Liver (tissue), 9 donors: ENCODE measurements around the gene GLI3. TPM values are rescaled to one million over a fixed set of nuclear protein-coding genes. Genes with fewer than 3 reads are reported as not detected.

ENCODE experiments used
- DNase-seq: peaks from one replicate; pipeline ENCODE4 v3.0.0-alpha.2; 2017; ENCODE audit warnings: low spot score
- H3K27ac ChIP-seq, 2 donors: one replicate each; pipeline ENCODE4 v1.7.0; 2013; ENCODE audit warnings: inconsistent platforms in 2 of 2, low read length in 2 of 2, control low read depth in 1 of 2, low read depth in 1 of 2, mild to moderate bottlenecking in 1 of 2
- H3K27me3 ChIP-seq, 4 donors: one replicate each; pipeline versions ENCODE4 v1.6.1 to v1.7.0; 2013; ENCODE audit warnings: low read length in 3 of 4, inconsistent platforms in 1 of 4, mild to moderate bottlenecking in 1 of 4, moderate library complexity in 1 of 4; ENCODE audit not compliant: control insufficient read depth in 4 of 4, insufficient read depth in 4 of 4
- H3K36me3 ChIP-seq, 4 donors: one replicate each; pipeline versions ENCODE4 v1.6.1 to v1.7.0; 2013; ENCODE audit warnings: low read length in 3 of 4, mild to moderate bottlenecking in 3 of 4, low read depth in 1 of 4, moderate library complexity in 1 of 4; ENCODE audit not compliant: control insufficient read depth in 4 of 4, insufficient read depth in 3 of 4
- H3K4me1 ChIP-seq, 4 donors: one replicate each; pipeline versions ENCODE4 v1.6.1 to v1.7.0; 2013; ENCODE audit warnings: low read length in 3 of 4, mild to moderate bottlenecking in 3 of 4, moderate library complexity in 1 of 4; ENCODE audit not compliant: control insufficient read depth in 4 of 4, insufficient read depth in 4 of 4
- H3K4me3 ChIP-seq, 3 donors: one replicate each; pipeline versions ENCODE4 v1.6.1 to v1.7.0; 2013; ENCODE audit warnings: low read length in 3 of 3, control low read depth in 1 of 3, low read depth in 1 of 3, mild to moderate bottlenecking in 1 of 3
- H3K9ac ChIP-seq, 2 donors: one replicate each; pipeline ENCODE4 v1.7.0; 2013; ENCODE audit warnings: low read length in 2 of 2, mild to moderate bottlenecking in 2 of 2, moderate library complexity in 2 of 2, control low read depth in 1 of 2, low read depth in 1 of 2
- H3K9me3 ChIP-seq, 4 donors: one replicate each; pipeline versions ENCODE4 v1.6.1 to v1.7.0; 2013; ENCODE audit warnings: low read length in 3 of 4; ENCODE audit not compliant: control insufficient read depth in 4 of 4
- EGR1 ChIP-seq, 2 donors: IDR thresholded peaks; 2 replicates each; pipeline ENCODE4 v1.6.1; 2016 to 2018; ENCODE audit warnings: antibody characterized with exemption in 2 of 2, low read depth in 2 of 2
- FOXA1 ChIP-seq: IDR thresholded peaks from 2 replicates; pipeline ENCODE4 v1.6.1; 2016; ENCODE audit warnings: antibody characterized with exemption
- FOXA2 ChIP-seq: IDR thresholded peaks from 2 replicates; pipeline ENCODE4 v1.6.1; 2016; ENCODE audit warnings: antibody characterized with exemption
- GABPA ChIP-seq, 2 donors: IDR thresholded peaks in 1 of 2; conservative IDR thresholded peaks in 1 of 2; 2 replicates each; pipeline ENCODE4 v1.6.1; 2016; ENCODE audit warnings: antibody characterized with exemption in 2 of 2, mild to moderate bottlenecking in 1 of 2, moderate library complexity in 1 of 2
- HNF4A ChIP-seq, 2 donors: conservative IDR thresholded peaks; 2 replicates each; pipeline ENCODE4 v1.6.1; 2016; ENCODE audit warnings: antibody characterized with exemption in 2 of 2, mild to moderate bottlenecking in 2 of 2
- HNF4G ChIP-seq: IDR thresholded peaks from 2 replicates; pipeline ENCODE4 v1.6.1; 2016; ENCODE audit warnings: antibody characterized with exemption
- JUND ChIP-seq, 2 donors: IDR thresholded peaks; 2 replicates each; pipeline ENCODE4 v1.6.1; 2016; ENCODE audit warnings: antibody characterized with exemption in 2 of 2
- NR2F2 ChIP-seq: IDR thresholded peaks from 2 replicates; pipeline ENCODE4 v1.6.1; 2016; ENCODE audit warnings: antibody characterized with exemption
- RAD21 ChIP-seq, 2 donors: IDR thresholded peaks; 2 replicates each; pipeline ENCODE4 v1.6.1; 2016; ENCODE audit warnings: antibody characterized with exemption in 2 of 2, mild to moderate bottlenecking in 2 of 2
- RXRA ChIP-seq, 2 donors: IDR thresholded peaks; 2 replicates each; pipeline ENCODE4 v1.6.1; 2017 to 2018; ENCODE audit warnings: antibody characterized with exemption in 2 of 2, mild to moderate bottlenecking in 1 of 2
- SP1 ChIP-seq: IDR thresholded peaks from 2 replicates; pipeline ENCODE4 v1.6.1; 2018; ENCODE audit warnings: antibody characterized with exemption, mild to moderate bottlenecking
- TAF1 ChIP-seq: conservative IDR thresholded peaks from 2 replicates; pipeline ENCODE4 v1.6.1; 2016; ENCODE audit warnings: antibody characterized with exemption, mild to moderate bottlenecking
- YY1 ChIP-seq: IDR thresholded peaks from 2 replicates; pipeline ENCODE4 v1.6.1; 2016; ENCODE audit warnings: antibody characterized with exemption, mild to moderate bottlenecking
- WGBS: extraction: QIAGEN DNeasy Blood & Tissue Kit; methylation state at CpG from one replicate; pipeline ENCODE4 v1.1.7; 2013; 5-methylcytosine and 5-hydroxymethylcytosine counted together
- polyA plus RNA-seq, 2 donors: library from polyadenylated mRNA; stranded (reverse) in 1 of 2; unstranded in 1 of 2; fragments of 200-250 nt in 1 of 2; fragments of >200 nt in 1 of 2; fragmentation: Nextera tagmentation in 1 of 2; extraction: Ambion mirVana in 1 of 2; gene quantifications; one replicate each; pipeline versions ENCODE4 v1.2.1 to v1.2.3, GENCODE V29; 2013 to 2015
- total RNA-seq, 2 donors: library from RNA; depleted of rRNA; stranded (reverse); fragments of >200 nt; gene quantifications; one replicate each; pipeline ENCODE4 v1.2.3, GENCODE V29; 2014
- TF ChIP-seq, protein P1 (sequence below): IDR thresholded peaks from 2 replicates; pipeline ENCODE4 v1.6.1; 2016; ENCODE audit warnings: antibody characterized with exemption, mild to moderate bottlenecking
- TF ChIP-seq, protein P2 (sequence below): IDR thresholded peaks from 2 replicates; pipeline ENCODE4 v1.6.1; 2016; ENCODE audit warnings: antibody characterized with exemption
- TF ChIP-seq, protein P3 (sequence below): IDR thresholded peaks from 2 replicates; pipeline ENCODE4 v1.6.1; 2016; ENCODE audit warnings: antibody characterized with exemption
- TF ChIP-seq, protein P4 (sequence below): fragments of 150-350 bp; IDR thresholded peaks from 2 replicates; pipeline ENCODE4 v1.5.1; 2017; ENCODE audit warnings: improper control_type of control experiment, low read depth, low read length; ENCODE audit not compliant: missing input control
- donor health status: healthy.
- donor health status: healthy.
- donor health status: healthy.
- donor health status: healthy.
- donor health status: healthy.

GLI3 gene
- total and polyA plus RNA-seq, 4 donors: 0.09 to 0.42 (median 0.26) TPM

DNA sequence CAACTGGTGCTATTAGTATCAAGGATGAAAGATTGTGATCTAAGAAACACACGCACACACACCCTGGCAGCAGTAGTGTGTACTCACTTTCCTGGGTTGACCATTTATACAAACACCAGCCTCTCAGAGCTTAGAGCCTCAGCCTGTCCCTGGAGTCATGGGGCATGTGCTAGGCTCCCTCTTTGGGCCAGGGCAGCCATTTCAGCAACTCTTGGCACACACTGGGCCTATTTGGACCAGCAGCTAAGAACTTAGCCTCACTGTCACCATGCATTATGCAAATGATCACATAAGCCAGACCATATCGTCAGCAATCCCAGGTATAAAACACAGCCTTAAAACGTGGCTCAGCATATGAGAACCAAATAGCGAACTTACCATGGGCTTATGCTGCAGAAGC lies 51.3 kb downstream of the GLI3 start:
- DNase-seq: no peak
- TF ChIP-seq RXRA (IDR thresholded peaks at IDR 0.05) (no peak), TAF1 (no peak), RAD21 (IDR thresholded peaks at IDR 0.05) (no peak), HNF4A (conservative IDR thresholded peaks at IDR 0.05) (no peak), NR2F2 (no peak), JUND (IDR thresholded peaks at IDR 0.05) (no peak), GABPA (IDR thresholded peaks at IDR 0.05 in 1 of 2, conservative IDR thresholded peaks at IDR 0.05 in 1 of 2) (no peak), YY1 (no peak), EGR1 (IDR thresholded peaks at IDR 0.05; ENCODE audit: low read depth in 2 of 2) (no peak), FOXA1 (no peak)
- TF ChIP-seq, protein P1, sequence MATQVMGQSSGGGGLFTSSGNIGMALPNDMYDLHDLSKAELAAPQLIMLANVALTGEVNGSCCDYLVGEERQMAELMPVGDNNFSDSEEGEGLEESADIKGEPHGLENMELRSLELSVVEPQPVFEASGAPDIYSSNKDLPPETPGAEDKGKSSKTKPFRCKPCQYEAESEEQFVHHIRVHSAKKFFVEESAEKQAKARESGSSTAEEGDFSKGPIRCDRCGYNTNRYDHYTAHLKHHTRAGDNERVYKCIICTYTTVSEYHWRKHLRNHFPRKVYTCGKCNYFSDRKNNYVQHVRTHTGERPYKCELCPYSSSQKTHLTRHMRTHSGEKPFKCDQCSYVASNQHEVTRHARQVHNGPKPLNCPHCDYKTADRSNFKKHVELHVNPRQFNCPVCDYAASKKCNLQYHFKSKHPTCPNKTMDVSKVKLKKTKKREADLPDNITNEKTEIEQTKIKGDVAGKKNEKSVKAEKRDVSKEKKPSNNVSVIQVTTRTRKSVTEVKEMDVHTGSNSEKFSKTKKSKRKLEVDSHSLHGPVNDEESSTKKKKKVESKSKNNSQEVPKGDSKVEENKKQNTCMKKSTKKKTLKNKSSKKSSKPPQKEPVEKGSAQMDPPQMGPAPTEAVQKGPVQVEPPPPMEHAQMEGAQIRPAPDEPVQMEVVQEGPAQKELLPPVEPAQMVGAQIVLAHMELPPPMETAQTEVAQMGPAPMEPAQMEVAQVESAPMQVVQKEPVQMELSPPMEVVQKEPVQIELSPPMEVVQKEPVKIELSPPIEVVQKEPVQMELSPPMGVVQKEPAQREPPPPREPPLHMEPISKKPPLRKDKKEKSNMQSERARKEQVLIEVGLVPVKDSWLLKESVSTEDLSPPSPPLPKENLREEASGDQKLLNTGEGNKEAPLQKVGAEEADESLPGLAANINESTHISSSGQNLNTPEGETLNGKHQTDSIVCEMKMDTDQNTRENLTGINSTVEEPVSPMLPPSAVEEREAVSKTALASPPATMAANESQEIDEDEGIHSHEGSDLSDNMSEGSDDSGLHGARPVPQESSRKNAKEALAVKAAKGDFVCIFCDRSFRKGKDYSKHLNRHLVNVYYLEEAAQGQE: no peak
- TF ChIP-seq, protein P2, sequence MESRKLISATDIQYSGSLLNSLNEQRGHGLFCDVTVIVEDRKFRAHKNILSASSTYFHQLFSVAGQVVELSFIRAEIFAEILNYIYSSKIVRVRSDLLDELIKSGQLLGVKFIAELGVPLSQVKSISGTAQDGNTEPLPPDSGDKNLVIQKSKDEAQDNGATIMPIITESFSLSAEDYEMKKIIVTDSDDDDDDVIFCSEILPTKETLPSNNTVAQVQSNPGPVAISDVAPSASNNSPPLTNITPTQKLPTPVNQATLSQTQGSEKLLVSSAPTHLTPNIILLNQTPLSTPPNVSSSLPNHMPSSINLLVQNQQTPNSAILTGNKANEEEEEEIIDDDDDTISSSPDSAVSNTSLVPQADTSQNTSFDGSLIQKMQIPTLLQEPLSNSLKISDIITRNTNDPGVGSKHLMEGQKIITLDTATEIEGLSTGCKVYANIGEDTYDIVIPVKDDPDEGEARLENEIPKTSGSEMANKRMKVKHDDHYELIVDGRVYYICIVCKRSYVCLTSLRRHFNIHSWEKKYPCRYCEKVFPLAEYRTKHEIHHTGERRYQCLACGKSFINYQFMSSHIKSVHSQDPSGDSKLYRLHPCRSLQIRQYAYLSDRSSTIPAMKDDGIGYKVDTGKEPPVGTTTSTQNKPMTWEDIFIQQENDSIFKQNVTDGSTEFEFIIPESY: no peak
- Histone ChIP-seq H3K4me1 (no peaks in the 10 kb centered on the region), H3K36me3 (no peaks in the 10 kb centered on the region), H3K4me3 (no peak overlapping the region), H3K9ac (no peak overlapping the region), H3K9me3 (no peaks in the 10 kb centered on the region), H3K27ac (no peak overlapping the region), H3K27me3 (no peaks in the 10 kb centered on the region)
- WGBS: 83% methylated on average over 4 of the region's 4 CpGs

DNA sequence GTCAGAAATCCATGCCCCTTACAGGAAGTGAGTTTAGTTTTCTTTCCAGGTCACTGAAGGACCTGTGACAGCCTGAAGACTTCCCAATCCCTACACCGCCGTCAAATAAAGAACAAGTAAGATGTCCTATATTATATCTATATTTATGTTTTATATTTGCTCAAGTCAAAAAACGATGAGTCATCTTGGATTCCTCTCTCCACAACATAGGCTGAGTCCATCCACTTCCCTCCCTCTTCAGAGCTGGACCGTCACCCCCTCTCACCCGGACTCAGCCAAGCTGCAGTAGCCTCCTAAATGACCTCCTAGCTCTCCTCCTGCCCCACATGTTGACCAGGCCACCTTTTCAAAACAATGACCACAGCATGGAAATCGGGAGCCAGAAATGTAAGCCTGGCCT lies 53.5 kb downstream of the GLI3 start:
- WGBS: 87% methylated on average over 6 of the region's 6 CpGs
- no peaks in the 10 kb centered on the region for H3K4me1 ChIP-seq
- H3K9me3 ChIP-seq: no peaks in the 10 kb centered on the region
- H3K27me3 ChIP-seq: no peaks in the 10 kb centered on the region
- no peaks in the 10 kb centered on the region for H3K36me3 ChIP-seq
- H3K9ac ChIP-seq: no peak overlapping the region
- no peak overlapping the region for H3K27ac ChIP-seq
- no peak for DNase-seq
- H3K4me3 ChIP-seq: no peak overlapping the region
- TF ChIP-seq, protein P2: no peak
- TF ChIP-seq FOXA1 (no peak), YY1 (no peak), TAF1 (no peak), HNF4G (no peak), FOXA2 (no peak), EGR1 (IDR thresholded peaks at IDR 0.05; ENCODE audit: low read depth in 2 of 2) (no peak), JUND (IDR thresholded peaks at IDR 0.05) (no peak), NR2F2 (no peak), SP1 (no peak), RXRA (IDR thresholded peaks at IDR 0.05) (no peak), RAD21 (IDR thresholded peaks at IDR 0.05) (no peak), HNF4A (conservative IDR thresholded peaks at IDR 0.05) (no peak)
- TF ChIP-seq, protein P1: no peak
- TF ChIP-seq, protein P3, sequence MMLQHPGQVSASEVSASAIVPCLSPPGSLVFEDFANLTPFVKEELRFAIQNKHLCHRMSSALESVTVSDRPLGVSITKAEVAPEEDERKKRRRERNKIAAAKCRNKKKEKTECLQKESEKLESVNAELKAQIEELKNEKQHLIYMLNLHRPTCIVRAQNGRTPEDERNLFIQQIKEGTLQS: no peak
- TF ChIP-seq, protein P4, sequence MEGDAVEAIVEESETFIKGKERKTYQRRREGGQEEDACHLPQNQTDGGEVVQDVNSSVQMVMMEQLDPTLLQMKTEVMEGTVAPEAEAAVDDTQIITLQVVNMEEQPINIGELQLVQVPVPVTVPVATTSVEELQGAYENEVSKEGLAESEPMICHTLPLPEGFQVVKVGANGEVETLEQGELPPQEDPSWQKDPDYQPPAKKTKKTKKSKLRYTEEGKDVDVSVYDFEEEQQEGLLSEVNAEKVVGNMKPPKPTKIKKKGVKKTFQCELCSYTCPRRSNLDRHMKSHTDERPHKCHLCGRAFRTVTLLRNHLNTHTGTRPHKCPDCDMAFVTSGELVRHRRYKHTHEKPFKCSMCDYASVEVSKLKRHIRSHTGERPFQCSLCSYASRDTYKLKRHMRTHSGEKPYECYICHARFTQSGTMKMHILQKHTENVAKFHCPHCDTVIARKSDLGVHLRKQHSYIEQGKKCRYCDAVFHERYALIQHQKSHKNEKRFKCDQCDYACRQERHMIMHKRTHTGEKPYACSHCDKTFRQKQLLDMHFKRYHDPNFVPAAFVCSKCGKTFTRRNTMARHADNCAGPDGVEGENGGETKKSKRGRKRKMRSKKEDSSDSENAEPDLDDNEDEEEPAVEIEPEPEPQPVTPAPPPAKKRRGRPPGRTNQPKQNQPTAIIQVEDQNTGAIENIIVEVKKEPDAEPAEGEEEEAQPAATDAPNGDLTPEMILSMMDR: no peak
